ENCODE measurements around the gene KIAA1755.

DNA sequence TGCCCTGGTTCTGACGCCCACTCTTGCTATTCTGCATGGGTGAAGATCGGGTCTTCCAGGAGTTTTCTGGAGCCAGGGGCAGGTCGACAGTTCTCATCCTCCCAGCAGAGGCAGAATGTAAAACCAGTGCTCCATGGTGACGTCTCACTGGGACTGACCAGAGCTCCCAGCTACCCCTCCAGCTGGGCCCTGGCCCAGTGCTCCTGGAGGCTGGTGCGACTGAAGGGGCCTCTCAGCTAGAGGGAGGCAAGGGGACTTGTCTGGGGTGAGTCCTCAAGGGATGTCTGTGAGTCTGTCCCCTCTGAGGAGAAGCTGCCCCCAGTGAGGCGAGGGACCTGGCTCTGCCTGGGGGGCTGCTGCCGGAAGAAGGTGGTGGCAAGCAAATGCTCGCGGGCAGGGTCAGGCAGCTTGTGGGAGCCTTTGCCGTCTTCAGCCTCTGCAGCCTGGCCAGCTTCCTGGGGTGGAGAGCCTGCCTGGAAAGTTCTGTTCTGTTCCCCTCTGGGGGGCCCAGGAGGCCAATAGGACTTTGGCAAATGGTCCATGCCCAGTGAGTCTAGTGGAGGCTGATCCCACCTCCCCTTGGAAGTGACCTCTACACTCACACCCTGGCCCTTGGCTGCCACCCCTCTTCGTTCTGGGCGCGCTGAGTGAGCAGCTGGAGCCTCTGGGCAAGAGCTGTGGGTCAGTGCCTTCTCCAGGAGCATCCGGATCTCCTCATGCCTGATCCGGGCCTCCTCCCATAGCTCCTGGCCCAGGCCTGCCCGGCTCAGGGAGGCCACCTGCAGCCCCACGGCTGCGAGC is 47.5 kb downstream of the KIAA1755 start:
- TF ChIP-seq, protein P1, sequence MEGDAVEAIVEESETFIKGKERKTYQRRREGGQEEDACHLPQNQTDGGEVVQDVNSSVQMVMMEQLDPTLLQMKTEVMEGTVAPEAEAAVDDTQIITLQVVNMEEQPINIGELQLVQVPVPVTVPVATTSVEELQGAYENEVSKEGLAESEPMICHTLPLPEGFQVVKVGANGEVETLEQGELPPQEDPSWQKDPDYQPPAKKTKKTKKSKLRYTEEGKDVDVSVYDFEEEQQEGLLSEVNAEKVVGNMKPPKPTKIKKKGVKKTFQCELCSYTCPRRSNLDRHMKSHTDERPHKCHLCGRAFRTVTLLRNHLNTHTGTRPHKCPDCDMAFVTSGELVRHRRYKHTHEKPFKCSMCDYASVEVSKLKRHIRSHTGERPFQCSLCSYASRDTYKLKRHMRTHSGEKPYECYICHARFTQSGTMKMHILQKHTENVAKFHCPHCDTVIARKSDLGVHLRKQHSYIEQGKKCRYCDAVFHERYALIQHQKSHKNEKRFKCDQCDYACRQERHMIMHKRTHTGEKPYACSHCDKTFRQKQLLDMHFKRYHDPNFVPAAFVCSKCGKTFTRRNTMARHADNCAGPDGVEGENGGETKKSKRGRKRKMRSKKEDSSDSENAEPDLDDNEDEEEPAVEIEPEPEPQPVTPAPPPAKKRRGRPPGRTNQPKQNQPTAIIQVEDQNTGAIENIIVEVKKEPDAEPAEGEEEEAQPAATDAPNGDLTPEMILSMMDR (IDR thresholded peaks at IDR 0.05) = no peak
- no peak for TF ChIP-seq POLR2A (IDR thresholded peaks at IDR 0.05)
- TF ChIP-seq POLR2AphosphoS5 (IDR thresholded peaks at IDR 0.05) = no peak

Data from breast epithelium (tissue), 3 donors.